ENCODE results near the gene TMEM106A. TPM values are rescaled to one million over a fixed set of nuclear protein-coding genes. Genes with fewer than 3 reads are reported as not detected.
"Not testable (repeated sequence)": the region's sequence is repeated elsewhere in the genome, so short reads cannot be mapped to it uniquely, and the experiment has no call there.

TMEM106A gene
- total RNA-seq, 2 donors from 2014 or later, result 18.2 to 31.5 TPM

- Mint-ChIP-seq H3K36me3 (peaks cover 17% of the 10 kb centered on the region), H3K27me3 (no peaks in the 10 kb centered on the region), H3K27ac (peak overlapping the region in 1 of 2 donors; percentile 29), H3K4me1 (ENCODE audit: low read depth in 2 of 2) (peaks cover 0 to 3% of the 10 kb centered on the region in 2 donors), H3K9me3 (no peaks in the 10 kb centered on the region), H3K4me3 (no peak overlapping the region)
- DNase-seq (ENCODE audit: low spot score) (no peak), ATAC-seq (no peak)
These were observed 12.0 kb upstream of the TMEM106A start for GRCh38 chr17:43199633-43200032.

- ATAC-seq (no peak), DNase-seq (ENCODE audit: low spot score) (no peak)
- Mint-ChIP-seq H3K27ac (peak overlapping the region in 1 of 2 donors; percentile 29), H3K4me3 (no peak overlapping the region), H3K4me1 (ENCODE audit: low read depth in 2 of 2) (peaks cover 0 to 3% of the 10 kb centered on the region in 2 donors), H3K9me3 (no peaks in the 10 kb centered on the region), H3K27me3 (no peaks in the 10 kb centered on the region), H3K36me3 (peaks cover 14% of the 10 kb centered on the region)
These were observed 11.5 kb upstream of the TMEM106A start for GRCh38 chr17:43200127-43200526.

GRCh38 chr17:43203013-43203412, 8.7 kb upstream of the TMEM106A start:
- ATAC-seq; H3K4me3 Mint-ChIP-seq; H3K27ac Mint-ChIP-seq; DNase-seq (ENCODE audit: low spot score); H3K9me3 Mint-ChIP-seq; H3K4me1 Mint-ChIP-seq (ENCODE audit: low read depth in 2 of 2); H3K27me3 Mint-ChIP-seq; H3K36me3 Mint-ChIP-seq: not testable (repeated sequence)

GRCh38 chr17:43210576-43210975, 1.1 kb upstream of the TMEM106A start:
- Mint-ChIP-seq H3K4me3 (peak overlapping the region; percentile 95), H3K27me3 (no peaks in the 10 kb centered on the region), H3K36me3 (no peaks in the 10 kb centered on the region), H3K9me3 (no peaks in the 10 kb centered on the region), H3K27ac (peak overlapping the region; percentile 96 to 99), H3K4me1 (ENCODE audit: low read depth in 2 of 2) (peaks cover 24 to 29% of the 10 kb centered on the region in 2 donors)
- DNase-seq (ENCODE audit: low spot score), result no peak
- no peak for ATAC-seq

- Mint-ChIP-seq H3K27ac (peak overlapping the region; percentile 96 to 99), H3K4me3 (peak overlapping the region; percentile 95), H3K36me3 (no peaks in the 10 kb centered on the region), H3K4me1 (ENCODE audit: low read depth in 2 of 2) (peaks cover 28 to 29% of the 10 kb centered on the region in 2 donors), H3K27me3 (no peaks in the 10 kb centered on the region), H3K9me3 (no peaks in the 10 kb centered on the region)
- no peak for ATAC-seq
- no peak for DNase-seq (ENCODE audit: low spot score)
These were observed 574 bp upstream of the TMEM106A start for GRCh38 chr17:43211123-43211479.

GRCh38 chr17:43212641-43213490, 1.2 kb downstream of the TMEM106A start:
- Mint-ChIP-seq H3K36me3 (no peaks in the 10 kb centered on the region), H3K27me3 (no peaks in the 10 kb centered on the region), H3K4me3 (peak overlapping the region; percentile 95), H3K9me3 (no peaks in the 10 kb centered on the region), H3K27ac (peak overlapping the region; percentile 96 to 99), H3K4me1 (ENCODE audit: low read depth in 2 of 2) (peaks cover 29 to 31% of the 10 kb centered on the region in 2 donors)
- ATAC-seq, result no peak
- no peak for DNase-seq (ENCODE audit: low spot score)

- no peak for ATAC-seq
These were observed 1.9 kb downstream of the TMEM106A start for GRCh38 chr17:43213545-43213944.

GRCh38 chr17:43215341-43215740, 3.7 kb downstream of the TMEM106A start:
- Mint-ChIP-seq H3K4me1 (ENCODE audit: low read depth in 2 of 2) (peaks cover 29 to 36% of the 10 kb centered on the region in 2 donors), H3K36me3 (no peaks in the 10 kb centered on the region), H3K27me3 (no peaks in the 10 kb centered on the region)

More at GRCh38 chr17:43213545-43213944, 1.9 kb downstream of the TMEM106A start:
- Mint-ChIP-seq H3K27ac (peak overlapping the region; percentile 53 to 99), H3K4me1 (ENCODE audit: low read depth in 2 of 2) (peaks cover 29 to 33% of the 10 kb centered on the region in 2 donors), H3K36me3 (no peaks in the 10 kb centered on the region), H3K9me3 (no peaks in the 10 kb centered on the region), H3K27me3 (no peaks in the 10 kb centered on the region), H3K4me3 (peak overlapping the region; percentile 95)
- DNase-seq (ENCODE audit: low spot score), result no peak

GRCh38 chr17:43216369-43216761, 4.7 kb downstream of the TMEM106A start:
- no peak for DNase-seq (ENCODE audit: low spot score)
- no peak overlapping the region for H3K27ac Mint-ChIP-seq
- no peak for ATAC-seq
- peaks cover 20 to 33% of the 10 kb centered on the region in 2 donors for H3K4me1 Mint-ChIP-seq (ENCODE audit: low read depth in 2 of 2)
- no peaks in the 10 kb centered on the region for H3K36me3 Mint-ChIP-seq
- H3K27me3 Mint-ChIP-seq, result no peaks in the 10 kb centered on the region
- H3K4me3 Mint-ChIP-seq, result no peak overlapping the region
- H3K9me3 Mint-ChIP-seq, result no peaks in the 10 kb centered on the region

More at GRCh38 chr17:43215341-43215740, 3.7 kb downstream of the TMEM106A start:
- H3K9me3 Mint-ChIP-seq, result no peaks in the 10 kb centered on the region
- no peak overlapping the region for H3K4me3 Mint-ChIP-seq
- DNase-seq (ENCODE audit: low spot score) (no peak), ATAC-seq (no peak)
- no peak overlapping the region for H3K27ac Mint-ChIP-seq

- Mint-ChIP-seq H3K4me1 (ENCODE audit: low read depth in 2 of 2) (peaks cover 19 to 31% of the 10 kb centered on the region in 2 donors), H3K9me3 (no peaks in the 10 kb centered on the region), H3K27me3 (no peaks in the 10 kb centered on the region), H3K4me3 (no peak overlapping the region), H3K36me3 (no peaks in the 10 kb centered on the region), H3K27ac (no peak overlapping the region)
- no peak for DNase-seq (ENCODE audit: low spot score)
- no peak for ATAC-seq
These were observed 5.3 kb downstream of the TMEM106A start for GRCh38 chr17:43216762-43217613.

- Mint-ChIP-seq H3K9me3 (no peaks in the 10 kb centered on the region), H3K36me3 (no peaks in the 10 kb centered on the region), H3K27ac (peak overlapping the region; percentile 39 to 60), H3K27me3 (no peaks in the 10 kb centered on the region), H3K4me3 (no peak overlapping the region), H3K4me1 (ENCODE audit: low read depth in 2 of 2) (peaks cover 12 to 24% of the 10 kb centered on the region in 2 donors)
- DNase-seq (ENCODE audit: low spot score), result no peak
- no peak for ATAC-seq
These were observed 6.0 kb downstream of the TMEM106A start for GRCh38 chr17:43217614-43218087.

- DNase-seq (ENCODE audit: low spot score), result no peak
- no peak for ATAC-seq
- no peaks in the 10 kb centered on the region for H3K27me3 Mint-ChIP-seq
- H3K9me3 Mint-ChIP-seq, result no peaks in the 10 kb centered on the region
- no peaks in the 10 kb centered on the region for H3K36me3 Mint-ChIP-seq
- H3K27ac Mint-ChIP-seq, result no peak overlapping the region
- peaks cover 0 to 16% of the 10 kb centered on the region in 2 donors for H3K4me1 Mint-ChIP-seq (ENCODE audit: low read depth in 2 of 2)
- no peak overlapping the region for H3K4me3 Mint-ChIP-seq
These were observed 7.3 kb downstream of the TMEM106A start for GRCh38 chr17:43219001-43219400.

GRCh38 chr17:43219746-43220380, 8.2 kb downstream of the TMEM106A start:
- H3K4me1 Mint-ChIP-seq (ENCODE audit: low read depth in 2 of 2), result peaks cover 6 to 23% of the 10 kb centered on the region in 2 donors
- DNase-seq (ENCODE audit: low spot score) (no peak), ATAC-seq (no peak)
- no peak overlapping the region for H3K4me3 Mint-ChIP-seq
- no peaks in the 10 kb centered on the region for H3K36me3 Mint-ChIP-seq
- H3K27me3 Mint-ChIP-seq, result no peaks in the 10 kb centered on the region
- no peaks in the 10 kb centered on the region for H3K9me3 Mint-ChIP-seq
- peak overlapping the region in 1 of 2 donors; percentile 24 for H3K27ac Mint-ChIP-seq

Measured in natural killer cell treated with Interleukin-12 subunit alpha and Interleukin-12 subunit beta and Interleukin-15 and Interleukin-18, amount 100 ng/mL, for 72 hours (primary cell).